HG02885 (cell line): ENCODE results near the gene SRSF10.
"Not testable (repeated sequence)": the region's sequence is repeated elsewhere in the genome, so short reads cannot be mapped to it uniquely, and the experiment has no call there.

ENCODE experiments used
- ATAC-seq: cut with Tn5 transposase; IDR thresholded peaks from one replicate; pipeline ENCODE4 v1.9.1; 2021; ENCODE audit warnings: mild to moderate bottlenecking; ENCODE audit not compliant: unreplicated experiment, poor library complexity

SRSF10 gene

GRCh38 chr1:23979881-23980727 is at the start of gene SRSF10:
Gene SRSF10, minus strand, starts transcription at chr1:23980327. Its CDS starts 72 bp downstream, at chr1:23980255.
- ATAC-seq, result peak; percentile 90

GRCh38 chr1:24027838-24028468 is 47.8 kb upstream of the SRSF10 start:
- ATAC-seq, result no peak

GRCh38 chr1:24022581-24023361 is 42.6 kb upstream of the SRSF10 start:
- no peak for ATAC-seq

- ATAC-seq, result no peak
These were observed 41.5 kb upstream of the SRSF10 start for GRCh38 chr1:24021403-24022266.

- no peak for ATAC-seq
These were observed 40.3 kb upstream of the SRSF10 start for GRCh38 chr1:24020470-24020869.

- ATAC-seq, result no peak
These were observed 39.9 kb upstream of the SRSF10 start for GRCh38 chr1:24020025-24020424.

GRCh38 chr1:24018611-24019580 is 38.8 kb upstream of the SRSF10 start:
- no peak for ATAC-seq

GRCh38 chr1:24015221-24016210 is 35.4 kb upstream of the SRSF10 start:
- no peak for ATAC-seq

GRCh38 chr1:24012878-24013277 is 32.8 kb upstream of the SRSF10 start:
- not testable (repeated sequence) for ATAC-seq

- no peak for ATAC-seq
These were observed 30.5 kb upstream of the SRSF10 start for GRCh38 chr1:24010650-24011049.

- ATAC-seq, result no peak
These were observed 29.3 kb upstream of the SRSF10 start for GRCh38 chr1:24009406-24009805.

- not testable (repeated sequence) for ATAC-seq
These were observed 28.6 kb upstream of the SRSF10 start for GRCh38 chr1:24008574-24009184.

- ATAC-seq, result no peak
These were observed 27.0 kb upstream of the SRSF10 start for GRCh38 chr1:24007079-24007478.

GRCh38 chr1:24005163-24005562 is 25.0 kb upstream of the SRSF10 start:
- ATAC-seq, result no peak

- no peak for ATAC-seq
These were observed 24.0 kb upstream of the SRSF10 start for GRCh38 chr1:24004132-24004531.

- no peak for ATAC-seq
These were observed 23.3 kb upstream of the SRSF10 start for GRCh38 chr1:24003331-24003972.

GRCh38 chr1:24002695-24003094 is 22.6 kb upstream of the SRSF10 start:
- ATAC-seq, result no peak
